Measurements from ENCODE around the gene TJP2.
A peak's percentile ranks its signal among the peaks of the same experiment; 100 is the strongest.

The TJP2 gene

DNA sequence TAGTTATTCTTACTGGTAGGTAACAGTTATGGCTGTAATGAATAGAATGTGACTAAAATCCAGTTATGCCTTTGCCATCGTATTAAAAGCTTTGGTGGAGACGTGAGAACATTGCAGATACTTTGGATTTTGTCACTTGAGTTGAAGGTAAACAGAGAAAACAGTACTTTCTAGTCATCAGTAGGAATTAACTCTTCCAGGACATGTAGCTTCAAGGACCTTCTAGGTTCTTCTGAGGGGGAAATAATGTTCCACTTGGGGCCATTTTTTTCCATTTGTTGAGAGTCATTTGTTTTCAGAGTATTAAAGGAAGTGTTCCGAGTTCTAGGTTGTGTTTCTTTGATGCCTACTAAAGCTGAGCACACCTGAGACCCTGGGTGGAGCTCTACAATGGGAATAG, 6.1 kb downstream of the TJP2 start:
- TF ChIP-seq, protein P1, sequence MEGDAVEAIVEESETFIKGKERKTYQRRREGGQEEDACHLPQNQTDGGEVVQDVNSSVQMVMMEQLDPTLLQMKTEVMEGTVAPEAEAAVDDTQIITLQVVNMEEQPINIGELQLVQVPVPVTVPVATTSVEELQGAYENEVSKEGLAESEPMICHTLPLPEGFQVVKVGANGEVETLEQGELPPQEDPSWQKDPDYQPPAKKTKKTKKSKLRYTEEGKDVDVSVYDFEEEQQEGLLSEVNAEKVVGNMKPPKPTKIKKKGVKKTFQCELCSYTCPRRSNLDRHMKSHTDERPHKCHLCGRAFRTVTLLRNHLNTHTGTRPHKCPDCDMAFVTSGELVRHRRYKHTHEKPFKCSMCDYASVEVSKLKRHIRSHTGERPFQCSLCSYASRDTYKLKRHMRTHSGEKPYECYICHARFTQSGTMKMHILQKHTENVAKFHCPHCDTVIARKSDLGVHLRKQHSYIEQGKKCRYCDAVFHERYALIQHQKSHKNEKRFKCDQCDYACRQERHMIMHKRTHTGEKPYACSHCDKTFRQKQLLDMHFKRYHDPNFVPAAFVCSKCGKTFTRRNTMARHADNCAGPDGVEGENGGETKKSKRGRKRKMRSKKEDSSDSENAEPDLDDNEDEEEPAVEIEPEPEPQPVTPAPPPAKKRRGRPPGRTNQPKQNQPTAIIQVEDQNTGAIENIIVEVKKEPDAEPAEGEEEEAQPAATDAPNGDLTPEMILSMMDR (IDR thresholded peaks at IDR 0.05; ENCODE audit: unreplicated experiment in 3 of 3) = no peak
- H3K27me3 Mint-ChIP-seq (ENCODE audit: low read depth) = peaks cover 19% of the 10 kb centered on the region
- no peaks in the 10 kb centered on the region for H3K9me3 Mint-ChIP-seq
- H3K4me1 Mint-ChIP-seq = peaks cover 10% of the 10 kb centered on the region
- no peaks in the 10 kb centered on the region for H3K36me3 Mint-ChIP-seq (ENCODE audit: low read depth)
- no peak overlapping the region for H3K27ac Mint-ChIP-seq
- H3K4me3 Mint-ChIP-seq = no peak overlapping the region

DNA sequence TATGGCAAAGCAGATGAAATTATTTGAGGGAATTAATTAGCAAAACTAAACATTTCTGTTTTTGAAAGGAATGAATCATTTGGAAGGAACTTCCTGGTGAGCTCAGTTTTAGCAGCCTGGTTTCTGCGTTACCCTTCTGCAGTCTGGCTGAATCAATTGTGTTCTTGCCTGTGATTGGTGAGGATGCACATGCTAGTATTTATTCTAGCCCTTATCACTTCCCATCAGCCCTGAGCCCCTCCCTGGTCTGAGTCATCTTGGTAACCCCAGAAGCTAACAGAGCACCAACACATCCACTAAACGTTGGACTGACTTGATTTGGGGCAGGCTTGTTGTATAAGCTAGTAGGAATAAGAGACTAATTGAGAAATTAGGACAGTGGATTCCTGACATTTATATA, 6.6 kb downstream of the TJP2 start:
- TF ChIP-seq, protein P1 (IDR thresholded peaks at IDR 0.05; ENCODE audit: unreplicated experiment in 3 of 3) = no peak
- Mint-ChIP-seq H3K9me3 (no peaks in the 10 kb centered on the region), H3K4me3 (no peak overlapping the region), H3K27ac (no peak overlapping the region), H3K36me3 (ENCODE audit: low read depth) (no peaks in the 10 kb centered on the region), H3K4me1 (peaks cover 9% of the 10 kb centered on the region), H3K27me3 (ENCODE audit: low read depth) (peaks cover 14% of the 10 kb centered on the region)

DNA sequence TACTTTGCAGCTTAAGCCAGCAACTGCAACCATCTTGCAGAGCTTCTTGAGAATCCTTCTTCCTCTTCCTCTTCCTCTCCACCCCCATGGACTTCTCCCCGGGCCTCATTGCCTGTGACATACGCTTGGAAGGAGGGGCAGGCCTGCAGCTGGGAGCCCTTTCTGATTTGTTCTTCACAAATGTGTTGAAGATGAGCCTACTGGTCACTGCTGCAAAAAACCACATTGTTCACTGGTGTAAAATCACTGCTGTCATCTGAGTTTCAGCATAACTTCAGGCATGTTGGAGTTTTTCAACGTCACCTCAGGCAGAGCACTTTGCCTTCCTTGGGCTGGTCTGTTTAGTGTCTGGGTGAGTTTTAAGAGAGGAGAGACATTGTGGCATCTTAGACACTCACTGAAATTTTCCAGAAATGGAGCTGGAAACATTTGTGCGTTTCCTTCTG, 7.9 kb downstream of the TJP2 start:
- H3K4me1 Mint-ChIP-seq = peaks cover 14% of the 10 kb centered on the region
- H3K27ac Mint-ChIP-seq = peak overlapping the region in 1 of 3 experiments; percentile 45
- TF ChIP-seq, protein P1 (IDR thresholded peaks at IDR 0.05; ENCODE audit: unreplicated experiment in 3 of 3) = no peak
- H3K9me3 Mint-ChIP-seq = no peaks in the 10 kb centered on the region
- H3K4me3 Mint-ChIP-seq = no peak overlapping the region
- no peaks in the 10 kb centered on the region for H3K36me3 Mint-ChIP-seq (ENCODE audit: low read depth)
- peaks cover 3% of the 10 kb centered on the region for H3K27me3 Mint-ChIP-seq (ENCODE audit: low read depth)

GRCh38 chr9:69184266-69184665, 10.2 kb downstream of the TJP2 start:
- H3K36me3 Mint-ChIP-seq (ENCODE audit: low read depth) = no peaks in the 10 kb centered on the region
- H3K4me1 Mint-ChIP-seq = peaks cover 29% of the 10 kb centered on the region
- H3K27me3 Mint-ChIP-seq (ENCODE audit: low read depth) = no peaks in the 10 kb centered on the region
- TF ChIP-seq, protein P1 (IDR thresholded peaks at IDR 0.05; ENCODE audit: unreplicated experiment in 3 of 3) = no peak
- no peak overlapping the region for H3K4me3 Mint-ChIP-seq
- H3K9me3 Mint-ChIP-seq = no peaks in the 10 kb centered on the region
- H3K27ac Mint-ChIP-seq = peak overlapping the region in 2 of 3 experiments; percentile 29

DNA sequence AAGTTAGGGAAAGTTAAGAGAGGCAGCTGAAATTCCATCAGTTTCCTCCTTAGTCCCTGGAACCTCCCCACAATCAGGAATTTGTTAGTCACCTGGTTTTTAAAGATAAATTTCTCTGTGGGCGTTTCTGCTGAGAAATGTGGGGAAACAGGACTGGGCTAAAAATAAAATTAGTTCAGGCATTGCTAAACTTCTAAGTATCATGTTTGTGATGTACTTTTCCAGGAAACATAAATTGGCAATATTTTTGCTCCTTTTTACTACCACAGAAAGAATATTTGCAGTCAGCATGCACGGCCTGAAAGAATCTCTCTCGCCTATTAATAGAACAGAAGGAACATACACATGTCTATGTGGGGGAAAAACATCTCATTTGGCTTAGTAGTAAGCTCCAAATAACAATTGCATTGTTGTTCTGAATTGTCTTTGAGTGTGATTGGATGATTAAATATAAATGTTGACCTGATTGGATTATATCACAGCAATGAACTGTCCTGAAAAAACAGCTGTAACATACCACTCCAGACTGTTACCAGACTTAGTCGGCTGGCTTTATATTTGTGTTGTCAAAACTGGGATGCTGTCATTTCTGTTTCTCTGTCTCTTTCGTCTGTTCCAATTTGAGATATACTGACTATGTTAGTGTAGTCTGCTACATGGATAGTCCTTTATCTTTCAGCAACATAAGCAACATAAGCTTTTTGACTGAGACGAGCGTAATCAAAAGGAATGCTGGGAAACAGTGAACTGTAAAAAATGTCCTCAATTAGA, 12.9 kb downstream of the TJP2 start:
- TF ChIP-seq, protein P1 (IDR thresholded peaks at IDR 0.05; ENCODE audit: unreplicated experiment in 3 of 3) = no peak
- no peaks in the 10 kb centered on the region for H3K27me3 Mint-ChIP-seq (ENCODE audit: low read depth)
- H3K9me3 Mint-ChIP-seq = no peaks in the 10 kb centered on the region
- no peaks in the 10 kb centered on the region for H3K36me3 Mint-ChIP-seq (ENCODE audit: low read depth)
- peak overlapping the region; percentile 77 to 92 (median 81) for H3K27ac Mint-ChIP-seq
- peaks cover 41% of the 10 kb centered on the region for H3K4me1 Mint-ChIP-seq
- H3K4me3 Mint-ChIP-seq = peak overlapping the region in 1 of 3 experiments; percentile 14

GRCh38 chr9:69188975-69189374, 14.9 kb downstream of the TJP2 start:
- Mint-ChIP-seq H3K27me3 (ENCODE audit: low read depth) (no peaks in the 10 kb centered on the region), H3K4me3 (no peak overlapping the region), H3K4me1 (peaks cover 41% of the 10 kb centered on the region), H3K27ac (peak overlapping the region in 1 of 3 experiments; percentile 8), H3K36me3 (ENCODE audit: low read depth) (no peaks in the 10 kb centered on the region), H3K9me3 (no peaks in the 10 kb centered on the region)
- TF ChIP-seq, protein P1 (IDR thresholded peaks at IDR 0.05; ENCODE audit: unreplicated experiment in 3 of 3) = no peak

Measured in nephron (organoid).